GM12878 (cell line): ENCODE results near the gene AGBL4. TPM values are rescaled to one million over a fixed set of nuclear protein-coding genes. Genes with fewer than 3 reads are reported as not detected.

Source experiments
- ATAC-seq: fragments of 200-7000 bp; cut with Tn5 transposase; 3 replicates; pipeline ENCODE4 v1.9.1; 2020; ENCODE audit warnings: mild to moderate bottlenecking, moderate library complexity
- BruUV-seq: library from RNA; stranded (reverse); fragments of 400-500 nt; replicated peaks from 2 replicates; lab custom pipeline; 2021; lab: Mats Ljungman, UMichigan
- CTCF ChIA-PET: fragments of 300-600 bp; sonication (Branson Sonifier 250); formaldehyde crosslinking; extraction: SDS; loops from one replicate; lab custom pipeline; 2021; ENCODE audit warnings: inconsistent platforms; lab: Yijun Ruan, JAX
- POLR2A ChIA-PET: fragments of 350-600 bp; formaldehyde crosslinking; extraction: SDS; loops from one replicate; lab custom pipeline; 2021; ENCODE audit warnings: inconsistent platforms; lab: Charles Lee
- RAD21 ChIA-PET: fragments of 300-600 bp; sonication (Branson Sonifier 250); formaldehyde crosslinking; loops from one replicate; lab custom pipeline; 2023; ENCODE audit warnings: antibody characterized with exemption; ENCODE audit not compliant: unreplicated experiment; lab: Charles Lee
- SMC1A ChIA-PET: fragments of 300-600 bp; sonication (Branson Sonifier 250); formaldehyde crosslinking; loops from one replicate; lab custom pipeline; 2023; ENCODE audit not compliant: unreplicated experiment, uncharacterized antibody; lab: Charles Lee
- DNase-seq: peaks from one replicate; pipeline ENCODE4 v3.0.0-alpha.2; 2011; ENCODE audit warnings: low read depth, low spot score
- FAIRE-seq: peaks from 3 replicates; lab custom pipeline; 2011; peaks lifted over from hg19 to GRCh38; lab: Jason Lieb, UNC
- H2AFZ ChIP-seq: 2 replicates; pipeline ENCODE4 v1.6.0; 2011; ENCODE audit warnings: low read depth, low read length, control low read depth; ENCODE audit not compliant: control insufficient read depth
- H3K27ac ChIP-seq: 2 replicates; pipeline ENCODE4 v1.5.1; 2011; ENCODE audit warnings: control low read depth; ENCODE audit not compliant: control insufficient read depth, insufficient read depth
- H3K27me3 ChIP-seq, 2 experiments: replicated peaks in 1 of 2; 2 replicates each; pipeline versions ENCODE4 v1.6.0 to v1.6.1; 2011; ENCODE audit warnings: low read length in 1 of 2; ENCODE audit not compliant: control insufficient read depth in 2 of 2, insufficient read depth in 2 of 2
- H3K36me3 ChIP-seq, 2 experiments: 2 replicates each; pipeline ENCODE4 v1.5.1; 2011; ENCODE audit warnings: low read length in 1 of 2; ENCODE audit not compliant: control insufficient read depth in 2 of 2, insufficient read depth in 2 of 2
- H3K4me1 ChIP-seq: 2 replicates; pipeline ENCODE4 v1.6.1; 2011; ENCODE audit warnings: mild to moderate bottlenecking, low read length, moderate library complexity, mixed read lengths; ENCODE audit not compliant: control insufficient read depth, insufficient read depth
- H3K4me2 ChIP-seq: 2 replicates; pipeline ENCODE4 v1.6.0; 2011; ENCODE audit warnings: control low read depth; ENCODE audit not compliant: control insufficient read depth, insufficient read depth
- H3K4me3 ChIP-seq: fragments of 200-600 bp; sonication (generic); 2 replicates; pipeline ENCODE4 v1.5.1; 2016
- H3K79me2 ChIP-seq: 2 replicates; pipeline ENCODE4 v1.6.0; 2011; ENCODE audit warnings: low read length; ENCODE audit not compliant: control insufficient read depth, insufficient read depth
- H3K9ac ChIP-seq: 2 replicates; pipeline ENCODE4 v1.8.0; 2011; ENCODE audit warnings: low read length, control low read depth, mixed read lengths; ENCODE audit not compliant: control insufficient read depth, insufficient read depth
- H3K9me3 ChIP-seq: replicated peaks from 3 replicates; pipeline ENCODE4 v1.5.1; 2011; ENCODE audit warnings: mild to moderate bottlenecking, low read length; ENCODE audit not compliant: control insufficient read depth, insufficient read depth
- H4K20me1 ChIP-seq: 2 replicates; pipeline ENCODE4 v1.6.0; 2011; ENCODE audit not compliant: control insufficient read depth, insufficient read depth
- POLR2AphosphoS2 ChIP-seq: IDR thresholded peaks from 2 replicates; pipeline ENCODE4 v1.6.1; 2011; ENCODE audit warnings: low read depth, mild to moderate bottlenecking, low read length, improper control_type of control experiment, moderate library complexity
- RBBP5 ChIP-seq: fragments of 200-600 bp; sonication (generic); conservative IDR thresholded peaks from 2 replicates; pipeline ENCODE4 v1.6.1; 2016
- SMARCA5 ChIP-seq: fragments of 450-650 bp; IDR thresholded peaks from 2 replicates; pipeline ENCODE4 v1.6.1; 2017; ENCODE audit warnings: mild to moderate bottlenecking
- SPI1 ChIP-seq: IDR thresholded peaks from 2 replicates; pipeline ENCODE4 v1.6.1; 2011; ENCODE audit warnings: low read depth, mild to moderate bottlenecking, low read length, moderate library complexity, borderline replicate concordance; ENCODE audit not compliant: insufficient read depth
- ZBED1 ChIP-seq: IDR thresholded peaks from 2 replicates; pipeline ENCODE4 v1.6.1; 2016; ENCODE audit warnings: borderline replicate concordance
- ZNF217 ChIP-seq: fragments of 450-650 bp; IDR thresholded peaks from 2 replicates; pipeline ENCODE4 v1.6.1; 2017; ENCODE audit warnings: antibody characterized with exemption, mild to moderate bottlenecking
- ZSCAN29 ChIP-seq: fragments of 450-650 bp; IDR thresholded peaks from 2 replicates; pipeline ENCODE4 v1.6.1; 2017; ENCODE audit warnings: mild to moderate bottlenecking, moderate library complexity
- WGBS: methylation state at CpG from one replicate; pipeline ENCODE4 v1.1.6; 2016; ENCODE audit warnings: low lambda C conversion rate; ENCODE audit not compliant: insufficient replicate concordance, insufficient coverage; ENCODE audit errors: missing lambda C conversion rate; 5-methylcytosine and 5-hydroxymethylcytosine counted together
- in situ Hi-C: fragments of 300-500 bp; cut with MboI; formaldehyde crosslinking; loops from 9 replicates; pipeline ENCODE4 v1.14.3; 2018; ENCODE audit warnings: mixed read lengths
- intact Hi-C: fragments of 100-400 bp; cut with micrococcal nuclease; formaldehyde crosslinking; loops from one replicate; pipeline ENCODE4 v1.14.2; 2022; ENCODE audit not compliant: unreplicated experiment
- polyA plus RNA-seq, 11 experiments: library from polyadenylated mRNA; depleted of rRNA in 4 of 11; unstranded in 6 of 11; stranded (reverse) in 5 of 11; fragments of >200 nt; fragmentation: Nextera tagmentation in 4 of 11; fragmentation: Illumina TruSeq in 1 of 11; extraction: Ambion mirVana in 4 of 11; extraction: Trizol in 1 of 11; gene quantifications; 1 replicate in 1 of 11; 2 replicates in 10 of 11; pipeline versions ENCODE4 v1.2.1 to v1.2.3, GENCODE V29; 2011 to 2016; ENCODE audit warnings: inconsistent platforms in 2 of 11, missing spikeins in 2 of 11, low read depth in 1 of 11
- total RNA-seq, 4 experiments: library from RNA; depleted of rRNA in 3 of 4; stranded (reverse); fragments of >200 nt in 3 of 4; fragmentation: Illumina TruSeq in 1 of 4; extraction: Trizol in 1 of 4; gene quantifications; 2 replicates each; pipeline versions ENCODE4 v1.2.1 to v1.2.3, GENCODE V29; 2013 to 2021
- TF ChIP-seq, protein P1 (sequence below): fragments of 450-650 bp; IDR thresholded peaks from 2 replicates; pipeline ENCODE4 v1.6.1; 2016; ENCODE audit warnings: mild to moderate bottlenecking, moderate library complexity, borderline replicate concordance
- TF ChIP-seq, protein P2 (sequence below): fragments of 150-350 bp; IDR thresholded peaks from 2 replicates; pipeline ENCODE4 v1.6.1; 2016; ENCODE audit warnings: low read depth, low read length
- TF ChIP-seq, protein P3 (sequence below): fragments of 450-650 bp; IDR thresholded peaks from 2 replicates; pipeline ENCODE4 v1.6.1; 2016; ENCODE audit warnings: mild to moderate bottlenecking

The AGBL4 gene
- total and polyA plus RNA-seq, 10 of the 15 experiments (the other 5 are each of a cell fraction or from before 2014, with no cell fraction given): 0.31 TPM; not detected in 9

DNA sequence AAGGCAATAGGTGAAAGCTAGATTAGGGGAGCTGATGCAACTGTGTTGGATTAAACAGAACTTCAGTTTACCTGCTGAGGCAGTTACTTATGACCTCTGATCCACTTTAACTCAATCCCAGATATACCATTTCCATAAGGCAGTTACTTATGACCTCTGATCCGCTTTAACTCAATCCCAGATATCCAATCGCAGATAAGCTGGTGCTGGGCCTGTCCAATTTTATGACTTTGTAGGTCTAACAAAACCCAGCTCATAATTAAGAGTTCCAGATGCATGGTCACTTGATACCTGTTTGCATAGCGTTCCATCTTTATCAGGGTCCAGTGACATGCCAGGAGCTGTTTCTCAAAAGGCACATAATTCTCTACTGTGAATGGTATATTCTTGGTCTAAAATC is 396.0 kb downstream of the AGBL4 start:
- FAIRE-seq (no peak), ATAC-seq (no peak), DNase-seq (no peak)
- no peak overlapping the region for H3K4me2 ChIP-seq
- H4K20me1 ChIP-seq: no peaks in the 10 kb centered on the region
- H2AFZ ChIP-seq: no peak overlapping the region
- no peak overlapping the region for H3K27ac ChIP-seq
- SMC1A ChIA-PET: no interaction called here
- H3K9me3 ChIP-seq: no peaks in the 10 kb centered on the region
- TF ChIP-seq RBBP5 (no peak), SMARCA5 (no peak)
- TF ChIP-seq, all 136 proteins: peak for 0
- H3K36me3 ChIP-seq: no peaks in the 10 kb centered on the region
- H3K4me1 ChIP-seq: no peaks in the 10 kb centered on the region
- no peaks in the 10 kb centered on the region for H3K27me3 ChIP-seq
- ChIA-PET RAD21 (no interaction called here), CTCF (no interaction called here), POLR2A (no interaction called here)
- BruUV-seq: no TSS peak
- intact Hi-C loops: no loop called here
- H3K9ac ChIP-seq: no peak overlapping the region
- no peak overlapping the region for H3K4me3 ChIP-seq
- H3K79me2 ChIP-seq: no peaks in the 10 kb centered on the region
- WGBS: 6% methylated on average over 3 of the region's 3 CpGs
- in situ Hi-C loops: no loop called here

DNA sequence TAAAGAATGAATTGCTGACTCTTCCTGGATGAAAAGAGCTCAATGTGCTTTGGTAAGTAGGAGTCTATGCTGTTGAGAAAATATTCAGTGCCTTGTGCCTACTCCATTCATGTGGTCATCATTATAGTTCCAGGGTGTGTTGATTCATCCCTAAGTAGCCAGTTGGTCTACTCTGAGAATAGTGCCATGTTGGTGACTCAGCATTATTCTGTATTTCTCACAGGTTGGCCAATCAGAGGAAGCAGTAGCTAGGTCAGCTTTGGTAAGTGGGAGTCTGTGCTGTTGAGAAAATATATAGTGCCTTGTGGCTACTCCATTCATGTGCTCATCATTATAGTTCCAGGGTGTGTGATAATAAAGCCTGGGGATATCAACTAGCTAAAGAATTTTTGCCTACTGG is 397.3 kb downstream of the AGBL4 start:
- BruUV-seq: no TSS peak
- DNase-seq (no peak), FAIRE-seq (no peak), ATAC-seq (no peak)
- Histone ChIP-seq H3K36me3 (no peaks in the 10 kb centered on the region), H3K4me1 (no peaks in the 10 kb centered on the region), H3K4me2 (no peak overlapping the region), H3K27ac (no peak overlapping the region), H3K4me3 (no peak overlapping the region), H4K20me1 (no peaks in the 10 kb centered on the region), H3K9ac (no peak overlapping the region), H3K79me2 (no peaks in the 10 kb centered on the region), H3K27me3 (no peaks in the 10 kb centered on the region), H2AFZ (no peak overlapping the region), H3K9me3 (no peaks in the 10 kb centered on the region)
- intact Hi-C loops: no loop called here
- SMC1A ChIA-PET: interaction anchor here (0.7 kb wide), 1 partner anchor 9 kb away, joined by 3 read pairs; no protein-coding TSS in a partner anchor
- RAD21 ChIA-PET: no interaction called here
- in situ Hi-C loops: no loop called here
- POLR2A ChIA-PET: no interaction called here
- CTCF ChIA-PET: no interaction called here
- TF ChIP-seq ZNF217 (no peak), SPI1 (no peak), POLR2AphosphoS2 (no peak), ZBED1 (no peak), ZSCAN29 (no peak)
- TF ChIP-seq, protein P1, sequence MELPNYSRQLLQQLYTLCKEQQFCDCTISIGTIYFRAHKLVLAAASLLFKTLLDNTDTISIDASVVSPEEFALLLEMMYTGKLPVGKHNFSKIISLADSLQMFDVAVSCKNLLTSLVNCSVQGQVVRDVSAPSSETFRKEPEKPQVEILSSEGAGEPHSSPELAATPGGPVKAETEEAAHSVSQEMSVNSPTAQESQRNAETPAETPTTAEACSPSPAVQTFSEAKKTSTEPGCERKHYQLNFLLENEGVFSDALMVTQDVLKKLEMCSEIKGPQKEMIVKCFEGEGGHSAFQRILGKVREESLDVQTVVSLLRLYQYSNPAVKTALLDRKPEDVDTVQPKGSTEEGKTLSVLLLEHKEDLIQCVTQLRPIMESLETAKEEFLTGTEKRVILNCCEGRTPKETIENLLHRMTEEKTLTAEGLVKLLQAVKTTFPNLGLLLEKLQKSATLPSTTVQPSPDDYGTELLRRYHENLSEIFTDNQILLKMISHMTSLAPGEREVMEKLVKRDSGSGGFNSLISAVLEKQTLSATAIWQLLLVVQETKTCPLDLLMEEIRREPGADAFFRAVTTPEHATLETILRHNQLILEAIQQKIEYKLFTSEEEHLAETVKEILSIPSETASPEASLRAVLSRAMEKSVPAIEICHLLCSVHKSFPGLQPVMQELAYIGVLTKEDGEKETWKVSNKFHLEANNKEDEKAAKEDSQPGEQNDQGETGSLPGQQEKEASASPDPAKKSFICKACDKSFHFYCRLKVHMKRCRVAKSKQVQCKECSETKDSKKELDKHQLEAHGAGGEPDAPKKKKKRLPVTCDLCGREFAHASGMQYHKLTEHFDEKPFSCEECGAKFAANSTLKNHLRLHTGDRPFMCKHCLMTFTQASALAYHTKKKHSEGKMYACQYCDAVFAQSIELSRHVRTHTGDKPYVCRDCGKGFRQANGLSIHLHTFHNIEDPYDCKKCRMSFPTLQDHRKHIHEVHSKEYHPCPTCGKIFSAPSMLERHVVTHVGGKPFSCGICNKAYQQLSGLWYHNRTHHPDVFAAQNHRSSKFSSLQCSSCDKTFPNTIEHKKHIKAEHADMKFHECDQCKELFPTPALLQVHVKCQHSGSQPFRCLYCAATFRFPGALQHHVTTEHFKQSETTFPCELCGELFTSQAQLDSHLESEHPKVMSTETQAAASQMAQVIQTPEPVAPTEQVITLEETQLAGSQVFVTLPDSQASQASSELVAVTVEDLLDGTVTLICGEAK: no peak
- TF ChIP-seq, protein P2, sequence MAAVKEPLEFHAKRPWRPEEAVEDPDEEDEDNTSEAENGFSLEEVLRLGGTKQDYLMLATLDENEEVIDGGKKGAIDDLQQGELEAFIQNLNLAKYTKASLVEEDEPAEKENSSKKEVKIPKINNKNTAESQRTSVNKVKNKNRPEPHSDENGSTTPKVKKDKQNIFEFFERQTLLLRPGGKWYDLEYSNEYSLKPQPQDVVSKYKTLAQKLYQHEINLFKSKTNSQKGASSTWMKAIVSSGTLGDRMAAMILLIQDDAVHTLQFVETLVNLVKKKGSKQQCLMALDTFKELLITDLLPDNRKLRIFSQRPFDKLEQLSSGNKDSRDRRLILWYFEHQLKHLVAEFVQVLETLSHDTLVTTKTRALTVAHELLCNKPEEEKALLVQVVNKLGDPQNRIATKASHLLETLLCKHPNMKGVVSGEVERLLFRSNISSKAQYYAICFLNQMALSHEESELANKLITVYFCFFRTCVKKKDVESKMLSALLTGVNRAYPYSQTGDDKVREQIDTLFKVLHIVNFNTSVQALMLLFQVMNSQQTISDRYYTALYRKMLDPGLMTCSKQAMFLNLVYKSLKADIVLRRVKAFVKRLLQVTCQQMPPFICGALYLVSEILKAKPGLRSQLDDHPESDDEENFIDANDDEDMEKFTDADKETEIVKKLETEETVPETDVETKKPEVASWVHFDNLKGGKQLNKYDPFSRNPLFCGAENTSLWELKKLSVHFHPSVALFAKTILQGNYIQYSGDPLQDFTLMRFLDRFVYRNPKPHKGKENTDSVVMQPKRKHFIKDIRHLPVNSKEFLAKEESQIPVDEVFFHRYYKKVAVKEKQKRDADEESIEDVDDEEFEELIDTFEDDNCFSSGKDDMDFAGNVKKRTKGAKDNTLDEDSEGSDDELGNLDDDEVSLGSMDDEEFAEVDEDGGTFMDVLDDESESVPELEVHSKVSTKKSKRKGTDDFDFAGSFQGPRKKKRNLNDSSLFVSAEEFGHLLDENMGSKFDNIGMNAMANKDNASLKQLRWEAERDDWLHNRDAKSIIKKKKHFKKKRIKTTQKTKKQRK: no peak
- TF ChIP-seq, protein P3, sequence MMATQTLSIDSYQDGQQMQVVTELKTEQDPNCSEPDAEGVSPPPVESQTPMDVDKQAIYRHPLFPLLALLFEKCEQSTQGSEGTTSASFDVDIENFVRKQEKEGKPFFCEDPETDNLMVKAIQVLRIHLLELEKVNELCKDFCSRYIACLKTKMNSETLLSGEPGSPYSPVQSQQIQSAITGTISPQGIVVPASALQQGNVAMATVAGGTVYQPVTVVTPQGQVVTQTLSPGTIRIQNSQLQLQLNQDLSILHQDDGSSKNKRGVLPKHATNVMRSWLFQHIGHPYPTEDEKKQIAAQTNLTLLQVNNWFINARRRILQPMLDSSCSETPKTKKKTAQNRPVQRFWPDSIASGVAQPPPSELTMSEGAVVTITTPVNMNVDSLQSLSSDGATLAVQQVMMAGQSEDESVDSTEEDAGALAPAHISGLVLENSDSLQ: no peak
